Thoracic aorta (tissue), 2 donors: ENCODE measurements around the gene CCS. TPM values are rescaled to one million over a fixed set of nuclear protein-coding genes. Genes with fewer than 3 reads are reported as not detected.

Experiments
- ATAC-seq: fragments of 150-250 bp; one replicate; pipeline ENCODE4 v1.8.0; 2017; ENCODE audit warnings: low read depth; ENCODE audit not compliant: insufficient number of reproducible peaks, low FRiP score
- DNase-seq: peaks from one replicate; pipeline ENCODE4 v3.0.0-alpha.2; 2020; ENCODE audit warnings: low spot score
- H3K27ac ChIP-seq, 2 donors: fragments of 200-600 bp; sonication (generic); 1 replicate in 1 of 2; 2 replicates in 1 of 2; pipeline ENCODE4 v1.5.1; 2016; ENCODE audit warnings: mild to moderate bottlenecking in 2 of 2, moderate library complexity in 2 of 2
- H3K27me3 ChIP-seq: fragments of 200-600 bp; sonication (generic); replicated peaks from 2 replicates; pipeline ENCODE4 v1.6.0; 2016; ENCODE audit warnings: mild to moderate bottlenecking; ENCODE audit not compliant: insufficient read depth
- H3K36me3 ChIP-seq: fragments of 200-600 bp; sonication (generic); one replicate; pipeline ENCODE4 v1.5.1; 2016
- H3K4me1 ChIP-seq, 2 donors: fragments of 200-600 bp; sonication (generic); 1 replicate in 1 of 2; 2 replicates in 1 of 2; pipeline versions ENCODE4 v1.5.1 to v1.6.0; 2016; ENCODE audit warnings: low read depth in 2 of 2, mild to moderate bottlenecking in 1 of 2; ENCODE audit not compliant: control insufficient read depth in 1 of 2
- H3K4me3 ChIP-seq: fragments of 200-600 bp; sonication (generic); 2 replicates; pipeline ENCODE4 v1.5.1; 2016; ENCODE audit warnings: mild to moderate bottlenecking
- H3K9me3 ChIP-seq: fragments of 200-600 bp; sonication (generic); 2 replicates; pipeline ENCODE4 v1.5.1; 2016
- total RNA-seq, 2 donors: library from RNA; depleted of rRNA; stranded (reverse); fragments of >200 nt; gene quantifications; one replicate each; pipeline versions ENCODE4 v1.1.0 to v1.2.3, GENCODE V29; 2016
- TF ChIP-seq, protein P1 (sequence below): fragments of 200-600 bp; sonication (generic); IDR thresholded peaks from one replicate; pipeline ENCODE4 v1.5.1; 2019; ENCODE audit warnings: antibody characterized with exemption

The CCS gene
- total RNA-seq, 2 donors from 2014 or later, result 19.9 to 20.8 TPM

- H3K27ac ChIP-seq, result no peak overlapping the region
- DNase-seq, result no peak
- peaks cover 35% of the 10 kb centered on the region for H3K36me3 ChIP-seq
- H3K4me3 ChIP-seq, result peak overlapping the region; percentile 93
- TF ChIP-seq, protein P1, sequence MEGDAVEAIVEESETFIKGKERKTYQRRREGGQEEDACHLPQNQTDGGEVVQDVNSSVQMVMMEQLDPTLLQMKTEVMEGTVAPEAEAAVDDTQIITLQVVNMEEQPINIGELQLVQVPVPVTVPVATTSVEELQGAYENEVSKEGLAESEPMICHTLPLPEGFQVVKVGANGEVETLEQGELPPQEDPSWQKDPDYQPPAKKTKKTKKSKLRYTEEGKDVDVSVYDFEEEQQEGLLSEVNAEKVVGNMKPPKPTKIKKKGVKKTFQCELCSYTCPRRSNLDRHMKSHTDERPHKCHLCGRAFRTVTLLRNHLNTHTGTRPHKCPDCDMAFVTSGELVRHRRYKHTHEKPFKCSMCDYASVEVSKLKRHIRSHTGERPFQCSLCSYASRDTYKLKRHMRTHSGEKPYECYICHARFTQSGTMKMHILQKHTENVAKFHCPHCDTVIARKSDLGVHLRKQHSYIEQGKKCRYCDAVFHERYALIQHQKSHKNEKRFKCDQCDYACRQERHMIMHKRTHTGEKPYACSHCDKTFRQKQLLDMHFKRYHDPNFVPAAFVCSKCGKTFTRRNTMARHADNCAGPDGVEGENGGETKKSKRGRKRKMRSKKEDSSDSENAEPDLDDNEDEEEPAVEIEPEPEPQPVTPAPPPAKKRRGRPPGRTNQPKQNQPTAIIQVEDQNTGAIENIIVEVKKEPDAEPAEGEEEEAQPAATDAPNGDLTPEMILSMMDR, result no peak
- peaks cover 53 to 71% of the 10 kb centered on the region in 2 donors for H3K4me1 ChIP-seq
- H3K9me3 ChIP-seq, result no peaks in the 10 kb centered on the region
- no peak for ATAC-seq
- no peaks in the 10 kb centered on the region for H3K27me3 ChIP-seq
Measured at GRCh38 chr11:66643745-66644437, 50.9 kb downstream of the CCS start.

DNA sequence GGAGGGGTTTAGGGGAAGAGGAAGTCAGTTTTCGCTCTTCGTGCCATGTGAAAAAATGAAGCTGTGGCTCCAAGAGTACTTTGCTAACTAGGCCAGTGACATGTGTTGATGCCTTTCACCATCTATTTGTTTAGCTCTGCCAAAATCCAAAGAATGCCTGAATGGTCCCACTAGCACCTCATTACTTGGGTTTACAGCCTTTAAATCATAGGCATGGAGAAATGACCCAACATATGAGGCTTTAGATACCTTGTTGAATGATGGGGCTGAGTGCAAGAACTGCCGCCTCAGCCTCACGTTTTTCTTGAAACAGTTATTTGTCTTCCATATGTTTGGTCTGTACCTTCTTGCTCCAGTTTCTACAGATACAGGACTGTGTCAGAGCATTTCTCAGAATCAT lies 53.8 kb downstream of the CCS start:
- Histone ChIP-seq H3K4me1 (peaks cover 32 to 46% of the 10 kb centered on the region in 2 donors), H3K27me3 (no peaks in the 10 kb centered on the region), H3K4me3 (no peak overlapping the region), H3K9me3 (no peaks in the 10 kb centered on the region), H3K27ac (no peak overlapping the region), H3K36me3 (peaks cover 42% of the 10 kb centered on the region)
- TF ChIP-seq, protein P1, result no peak
- no peak for ATAC-seq
- DNase-seq, result no peak

GRCh38 chr11:66649903-66650302 lies 56.9 kb downstream of the CCS start:
- peaks cover 31% of the 10 kb centered on the region for H3K36me3 ChIP-seq
- no peaks in the 10 kb centered on the region for H3K27me3 ChIP-seq
- no peak overlapping the region for H3K4me3 ChIP-seq
- DNase-seq (no peak), ATAC-seq (no peak)
- H3K9me3 ChIP-seq, result no peaks in the 10 kb centered on the region
- TF ChIP-seq, protein P1, result no peak
- no peak overlapping the region for H3K27ac ChIP-seq
- H3K4me1 ChIP-seq, result peaks cover 6 to 15% of the 10 kb centered on the region in 2 donors

DNA sequence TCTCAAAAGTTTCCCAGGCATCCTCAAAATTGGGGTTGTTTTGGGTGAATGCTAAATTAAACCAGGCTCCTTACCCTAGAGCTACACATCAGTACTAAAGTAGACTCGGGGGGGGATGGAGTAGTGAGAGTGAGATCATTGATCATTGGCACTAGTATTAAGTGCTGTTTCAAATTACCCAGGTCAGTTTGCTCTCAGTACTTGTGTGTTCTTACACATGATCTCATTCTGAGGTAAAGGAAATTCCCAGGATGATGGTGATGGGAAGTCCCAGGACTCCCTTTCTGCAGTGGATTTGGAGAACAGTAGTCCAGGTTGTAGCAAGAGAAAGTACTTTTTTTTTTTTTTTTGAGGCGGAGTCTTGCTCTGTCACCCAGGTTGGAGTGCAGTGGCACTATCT lies 58.0 kb downstream of the CCS start:
- TF ChIP-seq, protein P1, result no peak
- H3K27ac ChIP-seq, result no peak overlapping the region
- H3K27me3 ChIP-seq, result no peaks in the 10 kb centered on the region
- H3K4me1 ChIP-seq, result peaks cover 0 to 4% of the 10 kb centered on the region in 2 donors
- no peaks in the 10 kb centered on the region for H3K9me3 ChIP-seq
- DNase-seq (no peak), ATAC-seq (no peak)
- peaks cover 25% of the 10 kb centered on the region for H3K36me3 ChIP-seq
- no peak overlapping the region for H3K4me3 ChIP-seq

DNA sequence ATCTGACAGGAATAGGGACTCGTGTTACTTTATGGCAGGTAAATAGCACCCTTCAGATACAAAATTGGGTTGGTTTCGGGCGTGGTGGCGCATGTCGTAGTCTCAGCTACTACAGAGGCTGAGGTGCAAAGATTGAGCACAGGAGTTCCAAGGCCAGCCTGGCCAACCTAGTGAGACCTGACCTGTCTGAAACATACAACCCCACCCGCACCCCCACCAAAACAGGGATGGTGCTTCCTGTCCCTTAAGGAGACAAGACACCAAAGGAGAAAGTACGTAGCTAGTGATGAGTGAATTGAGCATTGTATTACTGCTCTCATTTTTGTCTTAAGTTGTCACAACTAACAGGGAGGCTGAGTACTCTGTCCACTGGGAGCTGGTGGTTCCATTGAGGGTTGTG lies 59.7 kb downstream of the CCS start:
- Histone ChIP-seq H3K27ac (no peak overlapping the region), H3K36me3 (peaks cover 21% of the 10 kb centered on the region), H3K4me1 (no peaks in the 10 kb centered on the region), H3K9me3 (no peaks in the 10 kb centered on the region), H3K27me3 (no peaks in the 10 kb centered on the region), H3K4me3 (no peak overlapping the region)
- no peak for ATAC-seq
- no peak for DNase-seq
- TF ChIP-seq, protein P1, result no peak
